OCI-LY3 (cell line): ENCODE measurements around the gene FLOT1.

Experiments used
- EZH2phosphoT487 ChIP-seq: fragments of 200-600 bp; shearing (Covaris generic); IDR thresholded peaks from 2 replicates; pipeline ENCODE4 v1.6.1; 2018; ENCODE audit warnings: antibody characterized with exemption, mixed run types, low read depth
- TF ChIP-seq, protein P1 (sequence below): fragments of 200-600, 300-600 bp; sonication (generic); IDR thresholded peaks from 2 replicates; pipeline ENCODE4 v1.5.1; 2014; ENCODE audit warnings: antibody characterized with exemption, low read length, low read depth

DNA sequence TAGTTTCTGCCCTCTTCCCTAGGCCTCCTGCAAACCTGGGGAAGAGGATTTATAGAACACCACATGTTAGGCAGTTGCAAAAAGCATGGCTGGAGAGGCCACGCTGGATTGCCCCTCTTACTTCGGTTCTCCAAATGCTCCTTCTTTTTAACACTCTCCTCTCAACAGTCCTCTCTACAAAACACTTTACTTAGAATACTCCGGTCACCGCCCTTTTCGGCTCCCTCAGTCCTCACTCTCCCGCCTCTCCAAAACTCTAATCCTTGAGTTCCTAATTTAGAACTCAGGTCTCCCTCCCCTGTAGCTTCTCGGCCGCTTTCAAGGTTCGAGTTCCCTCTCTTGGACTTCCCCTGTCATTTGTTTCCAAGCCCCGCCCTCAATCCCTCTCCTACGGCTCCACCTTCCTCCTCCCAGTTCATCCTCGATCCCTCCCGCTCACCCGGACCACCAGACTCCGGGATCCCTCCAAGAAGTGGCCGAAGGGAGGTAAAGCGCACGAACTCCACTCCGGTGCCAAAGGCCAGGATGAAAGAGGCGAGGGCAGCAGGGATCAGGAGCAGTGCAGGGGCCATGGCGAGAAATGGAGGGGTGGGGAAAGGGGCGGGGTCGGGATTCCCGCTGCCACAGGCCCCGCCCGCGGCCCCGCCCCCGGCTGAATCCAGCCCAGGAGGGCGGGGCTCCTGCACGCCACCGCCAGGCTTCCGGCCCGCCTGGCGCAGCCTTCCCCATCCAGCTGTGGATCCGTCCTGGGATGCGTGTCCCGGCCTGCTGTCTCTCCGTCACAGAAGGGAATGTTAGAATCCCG lies 51.9 kb downstream of the FLOT1 start, which contains the start of gene NRM:
- TF ChIP-seq, protein P1, sequence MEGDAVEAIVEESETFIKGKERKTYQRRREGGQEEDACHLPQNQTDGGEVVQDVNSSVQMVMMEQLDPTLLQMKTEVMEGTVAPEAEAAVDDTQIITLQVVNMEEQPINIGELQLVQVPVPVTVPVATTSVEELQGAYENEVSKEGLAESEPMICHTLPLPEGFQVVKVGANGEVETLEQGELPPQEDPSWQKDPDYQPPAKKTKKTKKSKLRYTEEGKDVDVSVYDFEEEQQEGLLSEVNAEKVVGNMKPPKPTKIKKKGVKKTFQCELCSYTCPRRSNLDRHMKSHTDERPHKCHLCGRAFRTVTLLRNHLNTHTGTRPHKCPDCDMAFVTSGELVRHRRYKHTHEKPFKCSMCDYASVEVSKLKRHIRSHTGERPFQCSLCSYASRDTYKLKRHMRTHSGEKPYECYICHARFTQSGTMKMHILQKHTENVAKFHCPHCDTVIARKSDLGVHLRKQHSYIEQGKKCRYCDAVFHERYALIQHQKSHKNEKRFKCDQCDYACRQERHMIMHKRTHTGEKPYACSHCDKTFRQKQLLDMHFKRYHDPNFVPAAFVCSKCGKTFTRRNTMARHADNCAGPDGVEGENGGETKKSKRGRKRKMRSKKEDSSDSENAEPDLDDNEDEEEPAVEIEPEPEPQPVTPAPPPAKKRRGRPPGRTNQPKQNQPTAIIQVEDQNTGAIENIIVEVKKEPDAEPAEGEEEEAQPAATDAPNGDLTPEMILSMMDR: no peak
- no peak for TF ChIP-seq EZH2phosphoT487
